Epithelial cell of proximal tubule (primary cell): ENCODE data around the gene SRRM3. TPM values are rescaled to one million over a fixed set of nuclear protein-coding genes. Genes with fewer than 3 reads are reported as not detected.
A peak's percentile ranks its signal among the peaks of the same experiment; 100 is the strongest.
"Not testable (repeated sequence)": the region's sequence is repeated elsewhere in the genome, so short reads cannot be mapped to it uniquely, and the experiment has no call there.

Experiments used
- DNase-seq: peaks from one replicate; pipeline ENCODE4 v3.0.0-alpha.2; 2011; ENCODE audit warnings: low read depth
- H3K4me3 ChIP-seq: 2 replicates; pipeline ENCODE4 v1.5.1; 2011; ENCODE audit warnings: low read depth, mild to moderate bottlenecking, low read length
- CTCF ChIP-seq: conservative IDR thresholded peaks from 2 replicates; pipeline ENCODE4 v1.5.1; 2012; ENCODE audit warnings: low read depth, mild to moderate bottlenecking, low read length
- total RNA-seq: library from RNA; depleted of rRNA; stranded (reverse); fragments of >200 nt; gene quantifications from 2 replicates; pipeline ENCODE4 v1.2.3, GENCODE V29; 2015

Gene SRRM3, protein sequence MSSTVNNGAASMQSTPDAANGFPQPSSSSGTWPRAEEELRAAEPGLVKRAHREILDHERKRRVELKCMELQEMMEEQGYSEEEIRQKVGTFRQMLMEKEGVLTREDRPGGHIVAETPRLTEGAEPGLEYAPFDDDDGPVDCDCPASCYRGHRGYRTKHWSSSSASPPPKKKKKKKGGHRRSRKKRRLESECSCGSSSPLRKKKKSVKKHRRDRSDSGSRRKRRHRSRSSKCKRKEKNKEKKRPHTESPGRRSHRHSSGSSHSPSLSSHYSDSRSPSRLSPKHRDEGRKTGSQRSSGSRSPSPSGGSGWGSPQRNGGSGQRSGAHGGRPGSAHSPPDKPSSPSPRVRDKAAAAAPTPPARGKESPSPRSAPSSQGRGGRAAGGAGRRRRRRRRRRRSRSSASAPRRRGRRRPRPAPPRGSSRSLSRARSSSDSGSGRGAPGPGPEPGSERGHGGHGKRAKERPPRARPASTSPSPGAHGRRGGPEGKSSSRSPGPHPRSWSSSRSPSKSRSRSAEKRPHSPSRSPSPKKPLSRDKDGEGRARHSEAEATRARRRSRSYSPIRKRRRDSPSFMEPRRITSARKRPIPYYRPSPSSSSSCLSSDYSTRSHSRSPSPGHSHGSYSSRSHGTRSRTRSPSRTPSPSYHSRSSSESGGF
- 0.07 TPM in 1 of 2 replicates, not detected in the other for total RNA-seq

DNA sequence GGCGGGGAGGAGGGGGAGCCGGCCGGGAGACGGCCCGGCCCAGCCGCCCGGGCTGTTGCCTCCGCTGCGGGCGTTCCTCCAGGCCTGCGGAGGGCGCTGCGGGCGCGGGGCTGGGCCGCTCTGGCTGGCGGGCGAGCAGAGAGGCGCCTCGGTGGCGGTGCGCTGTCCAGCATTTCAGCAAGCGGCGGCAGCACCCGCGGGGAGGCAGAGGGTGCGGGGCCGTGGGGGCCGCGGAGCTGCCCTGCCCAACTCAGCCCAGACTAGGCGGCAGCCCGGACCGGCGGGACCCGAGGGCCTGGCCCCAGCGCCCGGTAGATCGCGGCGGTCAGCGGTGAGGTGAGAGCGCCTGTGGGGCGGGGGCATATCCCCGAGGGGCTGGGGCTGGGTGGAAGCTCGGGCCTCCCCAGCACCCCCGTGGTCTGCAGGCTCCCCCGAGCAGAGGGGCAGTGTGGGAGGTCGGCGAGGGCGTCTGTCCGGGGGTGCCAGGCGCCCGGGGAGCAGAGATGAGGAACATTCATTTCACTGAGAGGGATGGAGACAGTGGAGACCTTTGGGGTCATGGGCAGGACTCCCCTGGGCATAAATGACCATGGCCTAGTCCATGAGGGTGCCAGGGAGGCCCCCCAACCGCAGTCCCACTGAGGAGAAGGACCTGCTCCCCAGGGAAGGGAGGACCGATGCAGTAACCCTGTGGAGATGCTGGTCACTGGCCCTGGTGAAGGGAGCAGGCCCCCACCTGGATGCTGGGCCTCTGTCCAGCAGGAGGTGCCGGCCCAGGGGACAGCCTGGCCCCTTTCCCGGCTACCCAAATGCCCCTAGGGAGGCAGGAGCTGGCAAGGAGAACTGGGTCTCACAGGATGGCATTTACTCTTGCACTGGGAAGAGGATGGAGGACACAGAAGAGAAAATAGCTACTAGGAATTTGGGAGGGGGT is at the start of gene SRRM3:
Gene SRRM3, plus strand, starts transcription at position 165 of the 934 bp plus-strand sequence. CDS start 33,171 bp downstream, outside the sequence.
- peak; percentile 55 for TF ChIP-seq CTCF
- no peak for DNase-seq

DNA sequence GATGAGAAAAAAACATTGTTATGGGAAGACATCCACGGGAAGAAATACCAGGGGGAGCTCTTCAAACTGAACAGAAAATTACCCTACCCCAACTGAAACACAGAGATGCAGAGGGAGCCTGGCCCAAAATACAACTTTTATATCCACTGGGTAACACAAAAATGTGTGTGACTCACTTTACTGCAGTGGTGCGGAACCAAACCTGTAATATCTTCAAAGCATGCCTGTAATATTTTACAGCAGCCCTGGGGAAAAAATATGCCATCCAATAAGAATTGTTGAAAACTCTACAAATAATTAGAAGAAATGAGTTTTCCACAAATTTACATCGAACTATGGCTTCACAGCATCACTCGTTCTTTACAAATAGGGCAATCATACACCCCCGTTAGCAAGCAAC is 49.8 kb upstream of the SRRM3 start:
- no peak for TF ChIP-seq CTCF

More for the DNA sequence above, at the start of gene SRRM3:
- H3K4me3 ChIP-seq = no peak within 1 kb of the TSS

DNA sequence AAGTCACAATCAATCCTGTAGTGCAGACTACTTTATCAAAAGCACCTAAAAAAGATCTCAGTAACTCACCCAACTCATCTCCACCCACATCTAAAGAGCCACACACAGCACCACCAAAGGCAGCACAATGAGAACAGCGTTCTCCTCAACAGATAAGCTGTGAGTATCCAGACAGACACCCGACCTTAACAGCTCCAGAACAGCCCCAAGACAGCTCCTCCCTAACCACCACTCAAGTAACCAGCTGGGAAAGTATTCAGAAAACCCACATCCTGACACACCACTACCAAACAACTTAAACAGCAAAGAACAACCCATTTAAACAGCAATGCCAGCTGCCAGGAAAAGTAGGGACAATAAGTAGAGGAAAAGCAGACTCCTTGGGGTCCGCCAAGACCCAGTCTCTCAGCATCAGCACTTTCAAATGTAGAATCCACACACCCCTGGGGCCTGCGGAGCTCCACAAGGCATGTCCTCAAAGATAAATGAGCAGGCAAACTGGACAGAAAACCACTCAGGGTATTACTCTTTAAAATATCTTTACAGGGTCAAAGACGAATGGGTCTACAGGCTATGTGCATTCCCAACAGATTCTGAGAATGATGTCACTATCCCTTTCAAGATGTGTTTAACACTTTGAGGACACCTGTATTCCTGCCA is 48.0 kb upstream of the SRRM3 start:
- DNase-seq, H3K4me3 ChIP-seq: not testable (repeated sequence)

More for the DNA sequence above, 49.8 kb upstream of the SRRM3 start:
- H3K4me3 ChIP-seq = no peak overlapping the region
- DNase-seq = no peak

DNA sequence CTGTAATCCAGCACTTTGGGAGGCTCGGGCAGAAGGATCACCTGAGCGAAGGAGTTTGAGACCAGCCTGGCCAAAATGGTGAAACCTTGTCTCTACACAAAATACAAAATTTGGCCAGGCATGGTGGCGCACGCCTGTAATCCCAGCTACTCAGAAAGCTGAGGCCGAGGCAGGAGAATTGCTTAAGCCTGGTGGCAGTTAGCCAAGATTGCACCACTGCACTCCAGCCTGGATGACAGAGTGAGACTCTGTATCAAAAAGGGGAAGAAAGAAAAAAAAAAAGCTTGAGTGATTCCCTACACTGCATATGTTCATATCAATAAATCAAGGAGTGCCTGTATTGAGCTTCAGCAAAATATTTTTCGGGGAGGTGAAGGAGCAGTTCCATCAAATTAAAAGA is 45.8 kb upstream of the SRRM3 start:
- no peak for DNase-seq
- H3K4me3 ChIP-seq = no peak overlapping the region
- no peak for TF ChIP-seq CTCF

GRCh38 chr7:76156992-76157685 is 44.6 kb upstream of the SRRM3 start:
- DNase-seq, H3K4me3 ChIP-seq: not testable (repeated sequence)

GRCh38 chr7:76158416-76158815 is 43.3 kb upstream of the SRRM3 start:
- not testable (repeated sequence) for DNase-seq, H3K4me3 ChIP-seq

GRCh38 chr7:76162416-76163170 is 39.1 kb upstream of the SRRM3 start:
- not testable (repeated sequence) for H3K4me3 ChIP-seq

GRCh38 chr7:76163812-76164211 is 37.9 kb upstream of the SRRM3 start:
- not testable (repeated sequence) for DNase-seq, H3K4me3 ChIP-seq

More at GRCh38 chr7:76162416-76163170, 39.1 kb upstream of the SRRM3 start:
- not testable (repeated sequence) for DNase-seq
